ENCODE data around the gene SHC4. TPM values are rescaled to one million over a fixed set of nuclear protein-coding genes. Genes with fewer than 3 reads are reported as not detected.
"Not testable (repeated sequence)": the region's sequence is repeated elsewhere in the genome, so short reads cannot be mapped to it uniquely, and the experiment has no call there.

Gene SHC4
- total RNA-seq, 1 donor from 2014 or later = 2.1 TPM

DNA sequence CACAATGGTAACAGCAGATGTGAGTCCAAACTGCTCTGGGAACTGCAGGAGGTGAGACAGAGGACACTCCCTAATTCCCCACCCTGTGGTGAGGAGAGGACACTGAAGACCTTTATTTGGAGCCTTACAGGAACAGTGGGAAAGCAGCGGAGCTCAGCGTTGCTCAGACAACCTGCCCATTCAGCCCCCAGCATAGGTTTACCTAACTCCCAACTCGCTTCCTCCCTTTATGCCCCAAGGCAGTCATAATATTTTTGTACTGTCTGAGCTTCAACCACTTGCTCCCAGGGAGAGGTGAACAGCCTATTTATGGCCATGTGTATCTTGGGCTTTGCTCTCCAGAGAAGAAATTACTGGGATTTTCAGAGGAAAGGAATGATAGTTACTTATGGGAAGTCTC, 34.1 kb downstream of the SHC4 start:
- no peak overlapping the region for H3K27ac ChIP-seq (ENCODE audit: low read depth, low read length)
- H3K4me3 ChIP-seq (ENCODE audit: low read length in 3 of 3) = no peak overlapping the region
- H3K9me3 ChIP-seq (ENCODE audit: control insufficient read depth in 3 of 3, low read length in 3 of 3) = no peaks in the 10 kb centered on the region
- H3K36me3 ChIP-seq (ENCODE audit: control insufficient read depth in 3 of 3, insufficient read depth in 3 of 3, low read length in 3 of 3) = no peaks in the 10 kb centered on the region
- H3K9ac ChIP-seq (ENCODE audit: low read depth in 1 of 3, low read length in 3 of 3) = no peak overlapping the region
- H3K27me3 ChIP-seq (ENCODE audit: control insufficient read depth in 3 of 3, insufficient read depth in 3 of 3, low read length in 3 of 3) = no peaks in the 10 kb centered on the region
- H3K4me1 ChIP-seq (ENCODE audit: control insufficient read depth in 3 of 3, insufficient read depth in 3 of 3, low read length in 3 of 3) = peaks cover 0 to 6% (median 0%) of the 10 kb centered on the region in 3 donors

GRCh38 chr15:48928877-48929538, 34.7 kb downstream of the SHC4 start:
- H3K9me3 ChIP-seq (ENCODE audit: control insufficient read depth in 3 of 3, low read length in 3 of 3) = no peaks in the 10 kb centered on the region
- no peak overlapping the region for H3K9ac ChIP-seq (ENCODE audit: low read depth in 1 of 3, low read length in 3 of 3)
- H3K27ac ChIP-seq (ENCODE audit: low read depth, low read length) = no peak overlapping the region
- no peaks in the 10 kb centered on the region for H3K36me3 ChIP-seq (ENCODE audit: control insufficient read depth in 3 of 3, insufficient read depth in 3 of 3, low read length in 3 of 3)
- H3K27me3 ChIP-seq (ENCODE audit: control insufficient read depth in 3 of 3, insufficient read depth in 3 of 3, low read length in 3 of 3) = no peaks in the 10 kb centered on the region
- peaks cover 0 to 6% (median 0%) of the 10 kb centered on the region in 3 donors for H3K4me1 ChIP-seq (ENCODE audit: control insufficient read depth in 3 of 3, insufficient read depth in 3 of 3, low read length in 3 of 3)
- no peak overlapping the region for H3K4me3 ChIP-seq (ENCODE audit: low read length in 3 of 3)

DNA sequence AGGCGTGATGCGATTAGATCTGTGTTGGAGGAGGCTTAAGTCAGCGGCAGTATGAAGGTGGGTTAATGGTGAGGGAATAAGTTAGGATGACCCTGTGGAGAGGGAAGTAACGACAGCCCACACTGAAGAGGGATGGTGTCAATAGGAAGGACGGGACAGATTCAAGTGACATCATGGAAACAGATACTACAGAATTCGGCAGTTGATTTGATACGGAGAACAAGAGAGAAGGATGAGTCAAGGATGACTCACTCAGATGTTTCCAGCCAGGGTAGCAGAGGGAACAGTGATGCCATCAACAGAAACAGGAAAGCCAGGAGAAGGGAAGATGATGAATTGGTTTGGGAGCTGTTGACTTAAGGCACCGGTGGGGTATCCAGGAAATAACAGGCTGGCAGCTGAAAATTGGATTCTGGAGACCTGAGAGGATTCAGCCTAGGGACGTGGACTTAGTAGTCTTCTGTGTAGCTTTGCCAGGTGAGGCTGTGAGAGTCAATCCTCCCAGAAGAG, 38.0 kb downstream of the SHC4 start:
- Histone ChIP-seq H3K4me1 (ENCODE audit: control insufficient read depth in 3 of 3, insufficient read depth in 3 of 3, low read length in 3 of 3) (peaks cover 0 to 6% (median 0%) of the 10 kb centered on the region in 3 donors), H3K9me3 (ENCODE audit: control insufficient read depth in 3 of 3, low read length in 3 of 3) (no peaks in the 10 kb centered on the region), H3K4me3 (ENCODE audit: low read length in 3 of 3) (no peak overlapping the region), H3K27ac (ENCODE audit: low read depth, low read length) (no peak overlapping the region), H3K27me3 (ENCODE audit: control insufficient read depth in 3 of 3, insufficient read depth in 3 of 3, low read length in 3 of 3) (no peaks in the 10 kb centered on the region), H3K36me3 (ENCODE audit: control insufficient read depth in 3 of 3, insufficient read depth in 3 of 3, low read length in 3 of 3) (no peaks in the 10 kb centered on the region), H3K9ac (ENCODE audit: low read depth in 1 of 3, low read length in 3 of 3) (no peak overlapping the region)

DNA sequence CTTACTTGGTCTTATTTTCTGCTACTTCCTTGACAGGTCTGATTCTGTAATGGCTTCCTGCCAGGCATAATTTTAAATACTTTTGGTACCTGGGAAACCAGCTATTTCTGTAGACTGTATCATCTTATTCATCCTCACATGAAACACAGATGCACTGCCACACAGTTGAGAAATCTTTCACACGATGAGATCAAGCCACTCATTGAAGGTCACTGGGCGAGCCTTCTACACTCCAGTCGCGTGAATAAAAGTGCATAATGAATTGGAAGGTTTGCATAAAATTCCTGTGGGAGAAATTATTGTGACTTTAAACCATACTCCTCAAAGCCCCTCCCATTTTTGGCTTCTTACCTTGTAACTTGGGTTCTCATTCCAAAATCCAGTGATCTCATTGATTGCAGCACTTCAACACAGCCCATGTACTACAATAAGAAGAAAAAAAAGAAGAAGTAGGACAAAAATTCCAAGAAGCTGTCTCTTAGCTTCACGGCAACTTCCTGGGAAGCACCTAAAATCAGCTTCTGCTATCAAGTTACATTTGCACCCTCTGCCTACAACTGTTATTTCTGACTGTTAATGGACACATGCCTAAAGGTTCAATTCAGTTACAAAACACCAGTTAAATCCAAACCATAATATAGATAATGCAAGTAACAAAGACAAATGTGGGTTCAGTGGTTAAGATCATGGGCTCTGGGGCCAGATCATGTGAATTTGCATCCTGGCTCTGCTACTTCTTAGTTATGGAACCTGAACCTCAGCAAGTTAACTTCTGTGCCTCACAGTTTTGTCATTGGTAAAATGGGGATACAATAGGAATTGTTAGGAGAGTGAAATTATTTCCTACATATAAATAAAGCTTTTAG, 39.0 kb downstream of the SHC4 start:
- Histone ChIP-seq H3K9ac (ENCODE audit: low read depth in 1 of 3, low read length in 3 of 3) (no peak overlapping the region), H3K9me3 (ENCODE audit: control insufficient read depth in 3 of 3, low read length in 3 of 3) (no peaks in the 10 kb centered on the region), H3K27me3 (ENCODE audit: control insufficient read depth in 3 of 3, insufficient read depth in 3 of 3, low read length in 3 of 3) (no peaks in the 10 kb centered on the region), H3K4me3 (ENCODE audit: low read length in 3 of 3) (no peak overlapping the region), H3K27ac (ENCODE audit: low read depth, low read length) (no peak overlapping the region), H3K4me1 (ENCODE audit: control insufficient read depth in 3 of 3, insufficient read depth in 3 of 3, low read length in 3 of 3) (peaks cover 0 to 6% (median 0%) of the 10 kb centered on the region in 3 donors), H3K36me3 (ENCODE audit: control insufficient read depth in 3 of 3, insufficient read depth in 3 of 3, low read length in 3 of 3) (no peaks in the 10 kb centered on the region)

DNA sequence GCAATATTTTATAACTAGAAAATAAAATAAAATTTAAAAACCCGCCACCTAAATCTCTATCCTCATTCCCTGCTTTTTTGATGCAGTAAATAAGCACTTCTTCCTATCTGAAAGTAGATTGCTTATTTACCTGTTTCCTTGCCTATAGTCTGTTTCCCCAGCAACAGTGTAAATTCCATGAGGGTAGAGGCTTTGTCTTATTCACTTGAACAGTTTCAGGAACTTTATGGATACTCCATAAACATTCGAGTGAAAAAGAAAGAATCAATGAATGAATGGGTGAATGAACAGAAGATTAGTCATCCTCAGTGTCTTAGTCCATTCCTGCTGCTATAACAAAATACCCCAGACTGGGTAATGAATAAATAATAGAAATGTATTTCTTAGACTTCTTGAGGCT, 41.7 kb downstream of the SHC4 start:
- Histone ChIP-seq H3K36me3 (ENCODE audit: control insufficient read depth in 3 of 3, insufficient read depth in 3 of 3, low read length in 3 of 3) (no peaks in the 10 kb centered on the region), H3K4me3 (ENCODE audit: low read length in 3 of 3) (no peak overlapping the region), H3K4me1 (ENCODE audit: control insufficient read depth in 3 of 3, insufficient read depth in 3 of 3, low read length in 3 of 3) (peaks cover 0 to 6% (median 0%) of the 10 kb centered on the region in 3 donors), H3K9ac (ENCODE audit: low read depth in 1 of 3, low read length in 3 of 3) (no peak overlapping the region), H3K9me3 (ENCODE audit: control insufficient read depth in 3 of 3, low read length in 3 of 3) (no peaks in the 10 kb centered on the region), H3K27ac (ENCODE audit: low read depth, low read length) (no peak overlapping the region), H3K27me3 (ENCODE audit: control insufficient read depth in 3 of 3, insufficient read depth in 3 of 3, low read length in 3 of 3) (peaks cover 0 to 3% (median 0%) of the 10 kb centered on the region in 3 donors)

DNA sequence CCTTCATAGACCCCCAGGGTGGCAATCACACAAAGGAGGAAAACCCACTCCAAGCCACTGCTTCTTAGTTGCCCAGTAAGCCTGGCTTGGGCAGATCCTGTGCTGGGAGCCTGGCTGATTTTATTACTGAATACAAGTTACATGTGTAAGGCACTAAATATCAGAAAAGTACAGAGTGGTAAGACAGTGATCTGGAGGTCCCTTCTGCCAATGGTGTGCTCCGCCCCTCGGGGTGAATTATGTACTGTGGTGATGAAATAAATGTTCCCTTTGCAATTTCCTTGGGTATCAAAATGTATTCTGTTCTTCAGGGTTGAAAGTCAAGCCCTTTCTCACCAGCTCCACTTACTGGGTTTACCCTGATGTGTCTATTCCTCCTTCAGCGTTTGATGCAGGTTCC, 47.0 kb downstream of the SHC4 start:
- no peaks in the 10 kb centered on the region for H3K4me1 ChIP-seq (ENCODE audit: control insufficient read depth in 3 of 3, insufficient read depth in 3 of 3, low read length in 3 of 3)
- no peaks in the 10 kb centered on the region for H3K36me3 ChIP-seq (ENCODE audit: control insufficient read depth in 3 of 3, insufficient read depth in 3 of 3, low read length in 3 of 3)
- H3K9me3 ChIP-seq (ENCODE audit: control insufficient read depth in 3 of 3, low read length in 3 of 3) = no peaks in the 10 kb centered on the region
- H3K9ac ChIP-seq (ENCODE audit: low read depth in 1 of 3, low read length in 3 of 3) = no peak overlapping the region
- no peak overlapping the region for H3K4me3 ChIP-seq (ENCODE audit: low read length in 3 of 3)
- peaks cover 0 to 3% (median 0%) of the 10 kb centered on the region in 3 donors for H3K27me3 ChIP-seq (ENCODE audit: control insufficient read depth in 3 of 3, insufficient read depth in 3 of 3, low read length in 3 of 3)
- H3K27ac ChIP-seq (ENCODE audit: low read depth, low read length) = no peak overlapping the region

DNA sequence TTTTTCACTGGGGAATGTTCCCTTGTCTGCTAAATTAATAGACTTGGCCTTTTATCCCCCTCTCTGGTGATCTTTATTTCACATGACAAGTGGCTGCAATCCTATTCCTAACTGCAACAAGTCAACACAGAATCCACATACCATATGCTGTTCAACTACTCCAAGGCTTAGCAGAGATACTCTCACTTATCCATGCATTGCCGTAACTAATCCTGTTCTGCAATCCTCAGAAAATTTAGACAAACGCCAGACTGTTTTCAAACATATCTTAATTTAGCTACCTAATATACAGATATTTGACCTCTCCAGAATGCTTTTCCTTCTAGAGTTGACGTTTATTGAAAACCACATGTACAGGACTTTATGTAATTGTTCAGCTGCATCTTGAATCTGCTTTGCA, 47.9 kb downstream of the SHC4 start:
- Histone ChIP-seq H3K36me3 (ENCODE audit: control insufficient read depth in 3 of 3, insufficient read depth in 3 of 3, low read length in 3 of 3) (no peaks in the 10 kb centered on the region), H3K27me3 (ENCODE audit: control insufficient read depth in 3 of 3, insufficient read depth in 3 of 3, low read length in 3 of 3) (peaks cover 0 to 3% (median 0%) of the 10 kb centered on the region in 3 donors), H3K4me3 (ENCODE audit: low read length in 3 of 3) (no peak overlapping the region), H3K9me3 (ENCODE audit: control insufficient read depth in 3 of 3, low read length in 3 of 3) (no peaks in the 10 kb centered on the region), H3K27ac (ENCODE audit: low read depth, low read length) (no peak overlapping the region), H3K9ac (ENCODE audit: low read depth in 1 of 3, low read length in 3 of 3) (no peak overlapping the region), H3K4me1 (ENCODE audit: control insufficient read depth in 3 of 3, insufficient read depth in 3 of 3, low read length in 3 of 3) (no peaks in the 10 kb centered on the region)

- Histone ChIP-seq H3K9ac (ENCODE audit: low read depth in 1 of 3, low read length in 3 of 3) (no peak overlapping the region), H3K4me3 (ENCODE audit: low read length in 3 of 3) (no peak overlapping the region), H3K4me1 (ENCODE audit: control insufficient read depth in 3 of 3, insufficient read depth in 3 of 3, low read length in 3 of 3) (no peaks in the 10 kb centered on the region), H3K27me3 (ENCODE audit: control insufficient read depth in 3 of 3, insufficient read depth in 3 of 3, low read length in 3 of 3) (peaks cover 0 to 3% (median 0%) of the 10 kb centered on the region in 3 donors), H3K9me3 (ENCODE audit: control insufficient read depth in 3 of 3, low read length in 3 of 3) (no peaks in the 10 kb centered on the region), H3K27ac (ENCODE audit: low read depth, low read length) (no peak overlapping the region), H3K36me3 (ENCODE audit: control insufficient read depth in 3 of 3, insufficient read depth in 3 of 3, low read length in 3 of 3) (no peaks in the 10 kb centered on the region)
These were observed 49.0 kb downstream of the SHC4 start for GRCh38 chr15:48914717-48915116.

- Histone ChIP-seq H3K9me3 (ENCODE audit: control insufficient read depth in 3 of 3, low read length in 3 of 3) (no peaks in the 10 kb centered on the region), H3K27ac (ENCODE audit: low read depth, low read length) (no peak overlapping the region), H3K36me3 (ENCODE audit: control insufficient read depth in 3 of 3, insufficient read depth in 3 of 3, low read length in 3 of 3) (no peaks in the 10 kb centered on the region), H3K4me3 (ENCODE audit: low read length in 3 of 3) (no peak overlapping the region), H3K4me1 (ENCODE audit: control insufficient read depth in 3 of 3, insufficient read depth in 3 of 3, low read length in 3 of 3) (no peaks in the 10 kb centered on the region), H3K27me3 (ENCODE audit: control insufficient read depth in 3 of 3, insufficient read depth in 3 of 3, low read length in 3 of 3) (no peaks in the 10 kb centered on the region), H3K9ac (ENCODE audit: low read depth in 1 of 3, low read length in 3 of 3) (no peak overlapping the region)
These were observed 50.6 kb downstream of the SHC4 start for GRCh38 chr15:48913141-48913540.

DNA sequence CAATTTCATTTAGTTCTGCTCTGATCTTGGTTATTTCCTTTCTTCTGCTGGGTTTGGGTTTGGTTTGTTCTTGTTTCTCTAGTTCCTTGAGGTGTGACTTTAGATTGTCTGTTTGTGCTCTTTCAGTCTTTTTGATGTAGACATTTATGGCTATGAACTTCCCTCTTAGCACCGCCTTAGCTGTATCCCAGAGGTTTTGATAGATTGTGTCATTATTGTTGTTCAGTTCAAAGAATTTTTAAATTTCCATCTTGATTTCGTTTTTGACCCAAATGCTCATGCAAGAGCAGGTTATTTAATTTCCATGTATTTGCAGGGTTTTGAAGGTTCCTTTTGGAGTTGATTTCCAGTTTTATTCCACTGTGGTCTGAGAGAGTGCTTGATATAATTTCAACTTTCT, 53.2 kb downstream of the SHC4 start:
- H3K4me3 ChIP-seq (ENCODE audit: low read length in 3 of 3); H3K36me3 ChIP-seq (ENCODE audit: control insufficient read depth in 3 of 3, insufficient read depth in 3 of 3, low read length in 3 of 3); H3K27ac ChIP-seq (ENCODE audit: low read depth, low read length); H3K9ac ChIP-seq (ENCODE audit: low read depth in 1 of 3, low read length in 3 of 3); H3K9me3 ChIP-seq (ENCODE audit: control insufficient read depth in 3 of 3, low read length in 3 of 3); H3K4me1 ChIP-seq (ENCODE audit: control insufficient read depth in 3 of 3, insufficient read depth in 3 of 3, low read length in 3 of 3); H3K27me3 ChIP-seq (ENCODE audit: control insufficient read depth in 3 of 3, insufficient read depth in 3 of 3, low read length in 3 of 3): not testable (repeated sequence)

Measured in skeletal muscle tissue (tissue), 4 donors.